Measurements from ENCODE around the gene ECE2.

DNA sequence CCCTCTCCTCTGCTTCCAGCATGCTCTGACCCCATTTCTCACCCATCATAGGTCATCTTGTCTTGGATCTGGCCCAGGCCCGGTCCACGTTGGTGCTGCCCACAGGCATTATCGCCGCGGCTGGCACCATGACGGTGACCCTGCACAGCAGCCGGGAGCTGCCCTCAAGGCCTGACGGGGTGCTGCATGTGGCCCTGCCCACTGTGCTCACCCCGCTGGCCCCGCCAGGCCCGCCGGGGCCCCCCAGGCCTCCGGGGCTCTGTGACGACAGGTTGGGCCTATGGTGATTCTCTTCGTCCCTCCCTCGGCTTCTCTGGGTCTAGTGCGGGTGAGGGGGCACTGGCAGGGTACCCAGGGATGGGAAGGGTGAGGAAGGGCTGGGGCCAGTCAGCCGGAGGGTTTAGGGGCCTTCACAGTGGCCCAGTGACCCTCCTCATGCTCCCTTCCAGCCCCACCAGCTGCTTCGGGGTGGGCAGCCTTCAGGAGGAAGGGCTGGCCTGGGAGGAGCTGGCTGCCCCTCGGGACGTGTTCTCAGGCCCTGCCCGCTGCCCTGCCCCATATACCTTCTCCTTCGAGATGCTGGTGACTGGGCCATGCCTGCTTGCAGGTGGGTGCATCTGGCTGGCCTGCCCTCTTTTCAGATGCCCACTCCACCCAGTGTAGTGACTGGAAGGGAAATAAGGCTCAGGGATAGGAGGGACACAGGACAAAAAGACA is 42.5 kb upstream of the ECE2 start:
- no peak for TF ChIP-seq GATA2 (IDR thresholded peaks at IDR 0.05; ENCODE audit: low read depth, low read length)
- no peak for TF ChIP-seq GATA3 (IDR thresholded peaks at IDR 0.05; ENCODE audit: low read depth, low read length)

Measured in SH-SY5Y (cell line).